Measurements from ENCODE around the gene BANF1. TPM values are rescaled to one million over a fixed set of nuclear protein-coding genes. Genes with fewer than 3 reads are reported as not detected.
A peak's percentile ranks its signal among the peaks of the same experiment; 100 is the strongest.

Gene BANF1
- total and polyA plus RNA-seq, 2 of the 13 experiments (the other 11 are each of a cell fraction or from before 2014, with no cell fraction given): 40.5 to 86.5 TPM

DNA sequence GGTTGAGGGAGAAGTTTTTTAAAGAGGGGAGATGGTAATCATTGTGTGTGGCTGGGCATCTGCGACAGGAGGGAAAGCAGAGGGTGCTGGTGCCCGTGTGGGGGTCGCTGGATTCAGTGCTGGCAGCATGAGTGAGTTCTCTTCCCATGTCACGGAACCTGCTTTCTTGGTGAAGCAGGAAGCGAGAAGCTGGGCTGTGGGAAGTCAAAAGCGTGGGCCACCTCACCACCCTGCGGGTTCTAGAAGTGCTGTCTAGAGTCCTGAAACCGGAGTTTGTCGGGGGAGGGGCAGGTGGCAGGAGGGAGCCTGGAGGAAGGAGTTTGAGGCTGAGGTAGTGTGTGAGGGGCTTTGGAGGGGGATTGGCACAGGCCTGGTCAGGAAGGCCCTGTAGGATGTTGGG is 26.5 kb upstream of the BANF1 start:
- WGBS (ENCODE audit: low lambda C conversion rate): 98% methylated on average over 9 of the region's 9 CpGs
- CTCF ChIA-PET (ENCODE audit: low intra/inter-chr PET ratio, low total read pairs): no interaction called here
- Histone ChIP-seq H3K4me1 (ENCODE audit: insufficient read depth, low read length) (no peaks in the 10 kb centered on the region), H3K79me2 (ENCODE audit: insufficient read depth, low read length) (no peaks in the 10 kb centered on the region), H3K9ac (ENCODE audit: insufficient read depth, low read depth, low read length) (no peak overlapping the region), H3K4me2 (ENCODE audit: low read depth, low read length) (no peak overlapping the region), H3K36me3 (replicated peaks in 1 of 2; ENCODE audit: control insufficient read depth in 1 of 2, insufficient read depth in 2 of 2, low read length in 2 of 2) (peaks cover 5 to 24% of the 10 kb centered on the region in 2 experiments), H4K20me1 (ENCODE audit: insufficient read depth, low read length) (no peaks in the 10 kb centered on the region), H3K4me3 (replicated peaks in 1 of 3; ENCODE audit: insufficient read depth in 1 of 3, low read depth in 2 of 3, low read length in 3 of 3) (no peak overlapping the region), H2AFZ (ENCODE audit: low read length) (no peak overlapping the region), H3K27ac (ENCODE audit: extremely low read length, insufficient read depth, low read length) (no peak overlapping the region), H3K9me3 (ENCODE audit: low read length) (no peaks in the 10 kb centered on the region), H3K27me3 (ENCODE audit: control insufficient read depth in 1 of 2, insufficient read depth in 2 of 2, low read length in 2 of 2) (no peaks in the 10 kb centered on the region)
- BruUV-seq (replicated peaks): no TSS peak
- in situ Hi-C loops (cut with HindIII; ENCODE audit: extremely low pct_ligation_motif_present, low pct_unique_long_range_greater_than_20kb): no loop called here
- no peak for DNase-seq (ENCODE audit: low spot score)
- intact Hi-C loops (cut with micrococcal nuclease; ENCODE audit: unreplicated experiment): no loop called here
- no peak for ATAC-seq
- FAIRE-seq: no peak
- POLR2A ChIA-PET: no interaction called here
- no peak for TF ChIP-seq RFX5 (IDR thresholded peaks at IDR 0.05; ENCODE audit: low read depth, low read length)
- TF ChIP-seq, protein P1, sequence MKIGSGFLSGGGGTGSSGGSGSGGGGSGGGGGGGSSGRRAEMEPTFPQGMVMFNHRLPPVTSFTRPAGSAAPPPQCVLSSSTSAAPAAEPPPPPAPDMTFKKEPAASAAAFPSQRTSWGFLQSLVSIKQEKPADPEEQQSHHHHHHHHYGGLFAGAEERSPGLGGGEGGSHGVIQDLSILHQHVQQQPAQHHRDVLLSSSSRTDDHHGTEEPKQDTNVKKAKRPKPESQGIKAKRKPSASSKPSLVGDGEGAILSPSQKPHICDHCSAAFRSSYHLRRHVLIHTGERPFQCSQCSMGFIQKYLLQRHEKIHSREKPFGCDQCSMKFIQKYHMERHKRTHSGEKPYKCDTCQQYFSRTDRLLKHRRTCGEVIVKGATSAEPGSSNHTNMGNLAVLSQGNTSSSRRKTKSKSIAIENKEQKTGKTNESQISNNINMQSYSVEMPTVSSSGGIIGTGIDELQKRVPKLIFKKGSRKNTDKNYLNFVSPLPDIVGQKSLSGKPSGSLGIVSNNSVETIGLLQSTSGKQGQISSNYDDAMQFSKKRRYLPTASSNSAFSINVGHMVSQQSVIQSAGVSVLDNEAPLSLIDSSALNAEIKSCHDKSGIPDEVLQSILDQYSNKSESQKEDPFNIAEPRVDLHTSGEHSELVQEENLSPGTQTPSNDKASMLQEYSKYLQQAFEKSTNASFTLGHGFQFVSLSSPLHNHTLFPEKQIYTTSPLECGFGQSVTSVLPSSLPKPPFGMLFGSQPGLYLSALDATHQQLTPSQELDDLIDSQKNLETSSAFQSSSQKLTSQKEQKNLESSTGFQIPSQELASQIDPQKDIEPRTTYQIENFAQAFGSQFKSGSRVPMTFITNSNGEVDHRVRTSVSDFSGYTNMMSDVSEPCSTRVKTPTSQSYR (CRISPR knock-in tag; IDR thresholded peaks at IDR 0.05; ENCODE audit: borderline replicate concordance): 0 out of 2 replicates have a peak, but pooled peaks have one; percentile 18

DNA sequence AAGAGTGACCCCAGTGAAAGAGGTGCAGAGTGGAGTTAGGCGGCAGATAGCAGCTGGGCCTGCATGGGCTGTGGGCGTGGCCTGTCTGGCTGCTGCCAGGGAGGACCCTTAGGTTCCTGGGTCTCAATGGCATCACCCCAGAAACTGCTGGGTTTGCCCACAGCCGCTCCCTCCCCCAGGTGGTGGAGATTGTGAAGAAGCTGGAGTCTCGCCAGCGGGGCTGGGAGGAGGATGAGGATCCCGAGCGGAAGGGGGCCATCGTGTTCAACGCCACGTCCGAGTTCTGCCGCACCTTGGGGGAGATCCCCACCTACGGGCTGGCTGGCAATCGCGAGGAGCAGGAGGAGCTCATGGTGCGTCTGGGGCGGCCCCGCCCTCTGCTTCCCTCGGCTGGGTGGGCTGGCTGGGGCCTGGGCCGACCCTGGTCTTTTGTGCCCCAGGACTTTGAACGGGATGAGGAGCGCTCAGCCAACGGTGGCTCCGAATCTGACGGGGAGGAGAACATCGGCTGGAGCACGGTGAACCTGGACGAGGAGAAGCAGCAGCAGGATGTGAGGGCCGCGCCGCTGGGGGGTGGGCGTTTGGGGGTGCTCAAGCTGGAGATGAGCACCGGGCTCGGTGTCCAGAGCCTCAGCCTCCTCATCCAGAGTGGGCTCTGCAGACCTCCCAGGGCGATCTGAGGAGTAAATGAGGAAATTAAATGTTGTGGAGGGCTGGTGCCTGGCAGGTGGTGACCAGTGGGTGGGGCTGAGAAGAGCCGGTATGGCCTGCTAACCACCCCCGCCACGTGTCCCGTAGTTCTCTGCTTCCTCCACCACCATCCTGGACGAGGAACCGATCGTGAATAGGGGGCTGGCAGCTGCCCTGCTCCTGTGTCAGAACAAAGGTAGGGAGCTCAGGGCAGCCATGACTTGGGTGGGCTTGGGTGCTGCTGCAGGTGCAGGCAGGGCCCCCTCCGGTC is 25.8 kb upstream of the BANF1 start:
- WGBS (ENCODE audit: low lambda C conversion rate): 92% methylated on average over 43 of the region's 43 CpGs
- Histone ChIP-seq H3K4me2 (ENCODE audit: low read depth, low read length) (no peak overlapping the region), H3K27ac (ENCODE audit: extremely low read length, insufficient read depth, low read length) (no peak overlapping the region), H3K27me3 (ENCODE audit: control insufficient read depth in 1 of 2, insufficient read depth in 2 of 2, low read length in 2 of 2) (no peaks in the 10 kb centered on the region), H3K9ac (ENCODE audit: insufficient read depth, low read depth, low read length) (no peak overlapping the region), H3K4me1 (ENCODE audit: insufficient read depth, low read length) (no peaks in the 10 kb centered on the region), H3K36me3 (replicated peaks in 1 of 2; ENCODE audit: control insufficient read depth in 1 of 2, insufficient read depth in 2 of 2, low read length in 2 of 2) (peaks cover 5 to 24% of the 10 kb centered on the region in 2 experiments), H3K79me2 (ENCODE audit: insufficient read depth, low read length) (no peaks in the 10 kb centered on the region), H3K4me3 (replicated peaks in 1 of 3; ENCODE audit: insufficient read depth in 1 of 3, low read depth in 2 of 3, low read length in 3 of 3) (no peak overlapping the region), H2AFZ (ENCODE audit: low read length) (no peak overlapping the region), H4K20me1 (ENCODE audit: insufficient read depth, low read length) (no peaks in the 10 kb centered on the region), H3K9me3 (ENCODE audit: low read length) (no peaks in the 10 kb centered on the region)
- ChIA-PET CTCF (ENCODE audit: low intra/inter-chr PET ratio, low total read pairs) (no interaction called here), POLR2A (no interaction called here)
- no TSS peak for BruUV-seq (replicated peaks)
- intact Hi-C loops (cut with micrococcal nuclease; ENCODE audit: unreplicated experiment) (no loop called here), in situ Hi-C loops (cut with HindIII; ENCODE audit: extremely low pct_ligation_motif_present, low pct_unique_long_range_greater_than_20kb) (no loop called here)
- ATAC-seq (no peak), DNase-seq (ENCODE audit: low spot score) (no peak), FAIRE-seq (no peak)
- TF ChIP-seq KMT2A (CRISPR knock-in tag; IDR thresholded peaks at IDR 0.05) (no peak), ZNF367 (CRISPR knock-in tag; IDR thresholded peaks at IDR 0.05; ENCODE audit: borderline replicate concordance) (no peak), NR2F1 (CRISPR knock-in tag; IDR thresholded peaks at IDR 0.05) (no peak), AGO2 (optimal IDR thresholded peaks at IDR 0.05; ENCODE audit: low read depth, low read length) (peak; percentile 57), ETV5 (CRISPR knock-in tag; IDR thresholded peaks at IDR 0.05; ENCODE audit: borderline replicate concordance) (no peak), ZNF3 (CRISPR knock-in tag; IDR thresholded peaks at IDR 0.05) (no peak), RBFOX2 (IDR thresholded peaks at IDR 0.05; ENCODE audit: low read depth, low read length) (peak; percentile 42; the same call in 1 of the 2 replicates), ZNF263 (CRISPR knock-in tag; IDR thresholded peaks at IDR 0.05) (no peak)
- TF ChIP-seq, protein P2, sequence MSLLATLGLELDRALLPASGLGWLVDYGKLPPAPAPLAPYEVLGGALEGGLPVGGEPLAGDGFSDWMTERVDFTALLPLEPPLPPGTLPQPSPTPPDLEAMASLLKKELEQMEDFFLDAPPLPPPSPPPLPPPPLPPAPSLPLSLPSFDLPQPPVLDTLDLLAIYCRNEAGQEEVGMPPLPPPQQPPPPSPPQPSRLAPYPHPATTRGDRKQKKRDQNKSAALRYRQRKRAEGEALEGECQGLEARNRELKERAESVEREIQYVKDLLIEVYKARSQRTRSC (CRISPR knock-in tag; IDR thresholded peaks at IDR 0.05; ENCODE audit: low read depth): no peak
- TF ChIP-seq, protein P3, sequence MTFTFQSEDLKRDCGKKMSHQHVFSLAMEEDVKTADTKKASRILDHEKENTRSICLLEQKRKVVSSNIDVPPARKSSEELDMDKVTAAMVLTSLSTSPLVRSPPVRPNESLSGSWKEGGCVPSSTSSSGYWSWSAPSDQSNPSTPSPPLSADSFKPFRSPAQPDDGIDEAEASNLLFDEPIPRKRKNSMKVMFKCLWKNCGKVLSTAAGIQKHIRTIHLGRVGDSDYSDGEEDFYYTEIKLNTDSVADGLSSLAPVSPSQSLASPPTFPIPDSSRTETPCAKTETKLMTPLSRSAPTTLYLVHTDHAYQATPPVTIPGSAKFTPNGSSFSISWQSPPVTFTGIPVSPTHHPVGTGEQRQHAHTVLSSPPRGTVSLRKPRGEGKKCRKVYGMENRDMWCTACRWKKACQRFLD (CRISPR knock-in tag; IDR thresholded peaks at IDR 0.05; ENCODE audit: borderline replicate concordance): no peak

Measured in HepG2 (cell line).